Testis (tissue), 3 donors: ENCODE results near the gene SH3PXD2B. TPM values are rescaled to one million over a fixed set of nuclear protein-coding genes. Genes with fewer than 3 reads are reported as not detected.

Experiments used
- DNase-seq: peaks from one replicate; pipeline ENCODE4 v3.0.0-alpha.2; 2019
- H3K27ac ChIP-seq, 2 donors: fragments of 200-600 bp; sonication (generic); one replicate each; pipeline ENCODE4 v1.5.1; 2019
- H3K27me3 ChIP-seq: fragments of 200-600 bp; sonication (generic); one replicate; pipeline ENCODE4 v1.5.1; 2019
- H3K36me3 ChIP-seq: fragments of 200-600 bp; sonication (generic); one replicate; pipeline ENCODE4 v1.5.1; 2017; ENCODE audit warnings: low read depth; ENCODE audit errors: missing control alignments
- H3K4me1 ChIP-seq: fragments of 200-600 bp; sonication (generic); one replicate; pipeline ENCODE4 v1.5.1; 2019
- H3K4me3 ChIP-seq, 2 donors: fragments of 200-600 bp; sonication (generic); one replicate each; pipeline ENCODE4 v1.5.1; 2017 to 2019
- H3K9me3 ChIP-seq: fragments of 200-600 bp; sonication (generic); one replicate; pipeline ENCODE4 v1.5.1; 2017
- POLR2A ChIP-seq: fragments of 450-650 bp; IDR thresholded peaks from one replicate; pipeline ENCODE4 v1.6.1; 2017; ENCODE audit warnings: antibody characterized with exemption, mild to moderate bottlenecking, moderate library complexity
- WGBS, 2 donors: methylation state at CpG; one replicate each; pipeline ENCODE4 v1.1.5; 2018; 5-methylcytosine and 5-hydroxymethylcytosine counted together
- intact Hi-C: fragments of 100-400 bp; cut with DNase I; formaldehyde crosslinking; loops from one replicate; pipeline ENCODE4 v1.15.1; 2023; ENCODE audit warnings: low total_unique reads
- polyA plus RNA-seq: library from polyadenylated mRNA; stranded (reverse); fragments of 350-450 nt; fragmentation: Illumina TruSeq; extraction: RNeasy Lipid Tissue Mini Kit (QIAGEN cat#74804); gene quantifications from one replicate; pipeline ENCODE4 v1.2.3, GENCODE V29; 2014; ENCODE audit warnings: low read depth, low replicate concordance; ENCODE audit not compliant: insufficient read depth
- total RNA-seq, 2 donors: library from RNA; depleted of rRNA; stranded (reverse); fragments of >200 nt; gene quantifications; one replicate each; pipeline ENCODE4 v1.2.3, GENCODE V29; 2016
- TF ChIP-seq, protein P1 (sequence below), 3 experiments: fragments of 450-650 bp in 2 of 3; fragments of 200-600 bp in 1 of 3; sonication (generic) in 1 of 3; IDR thresholded peaks; one replicate each; pipeline ENCODE4 v1.5.1; 2016 to 2019; ENCODE audit warnings: antibody characterized with exemption in 3 of 3, mild to moderate bottlenecking in 2 of 3, moderate library complexity in 1 of 3

SH3PXD2B gene
- total and polyA plus RNA-seq, 3 donors from 2014 or later, result 18.3 to 29.4 (median 20.2) TPM

DNA sequence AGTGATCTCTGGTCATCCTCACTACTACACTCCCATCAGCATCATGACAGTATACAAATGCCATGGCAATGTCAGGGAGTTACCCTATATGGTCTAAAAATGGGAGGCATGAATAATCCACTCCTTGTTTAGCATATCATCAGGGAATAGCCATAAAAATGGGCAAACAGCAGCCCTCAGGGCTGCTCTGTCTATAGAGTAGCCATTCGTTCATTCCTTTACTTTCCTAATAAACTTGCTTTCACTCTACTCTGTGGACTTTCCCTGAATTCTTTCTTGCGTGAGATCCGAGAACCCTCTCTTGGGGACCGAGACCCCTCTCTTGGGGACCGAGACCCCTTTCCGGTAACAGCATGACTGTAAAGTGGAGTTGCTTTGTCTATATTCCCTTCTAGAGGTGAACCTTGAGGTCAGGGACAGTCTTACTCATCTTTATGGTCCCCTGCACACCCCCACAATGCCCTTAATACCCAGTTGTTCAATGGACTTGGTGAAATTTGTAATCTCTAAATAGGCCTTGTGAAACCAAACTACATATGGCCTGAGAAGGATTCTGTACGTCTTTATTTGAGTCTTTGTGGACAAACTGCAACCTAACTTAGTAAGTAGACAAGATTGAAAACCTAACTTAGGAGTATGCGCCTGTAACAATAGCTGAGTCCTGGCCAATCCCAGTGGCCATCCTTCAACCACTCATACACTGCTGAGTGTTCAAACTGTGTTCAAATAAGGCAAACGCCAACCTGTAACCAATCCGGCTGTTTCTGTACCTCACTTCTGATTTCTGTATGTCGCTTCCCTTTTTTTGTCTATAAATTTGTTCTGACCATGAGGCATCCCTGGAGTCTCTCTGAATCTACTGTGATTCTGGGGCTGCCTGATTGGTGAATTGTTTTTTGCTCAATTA lies 138.5 kb downstream of the SH3PXD2B start:
- TF ChIP-seq, protein P1, sequence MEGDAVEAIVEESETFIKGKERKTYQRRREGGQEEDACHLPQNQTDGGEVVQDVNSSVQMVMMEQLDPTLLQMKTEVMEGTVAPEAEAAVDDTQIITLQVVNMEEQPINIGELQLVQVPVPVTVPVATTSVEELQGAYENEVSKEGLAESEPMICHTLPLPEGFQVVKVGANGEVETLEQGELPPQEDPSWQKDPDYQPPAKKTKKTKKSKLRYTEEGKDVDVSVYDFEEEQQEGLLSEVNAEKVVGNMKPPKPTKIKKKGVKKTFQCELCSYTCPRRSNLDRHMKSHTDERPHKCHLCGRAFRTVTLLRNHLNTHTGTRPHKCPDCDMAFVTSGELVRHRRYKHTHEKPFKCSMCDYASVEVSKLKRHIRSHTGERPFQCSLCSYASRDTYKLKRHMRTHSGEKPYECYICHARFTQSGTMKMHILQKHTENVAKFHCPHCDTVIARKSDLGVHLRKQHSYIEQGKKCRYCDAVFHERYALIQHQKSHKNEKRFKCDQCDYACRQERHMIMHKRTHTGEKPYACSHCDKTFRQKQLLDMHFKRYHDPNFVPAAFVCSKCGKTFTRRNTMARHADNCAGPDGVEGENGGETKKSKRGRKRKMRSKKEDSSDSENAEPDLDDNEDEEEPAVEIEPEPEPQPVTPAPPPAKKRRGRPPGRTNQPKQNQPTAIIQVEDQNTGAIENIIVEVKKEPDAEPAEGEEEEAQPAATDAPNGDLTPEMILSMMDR (IDR thresholded peaks at IDR 0.05), result no peak
- no peak for TF ChIP-seq POLR2A
- intact Hi-C loops, result no loop called here
- DNase-seq, result no peak

DNA sequence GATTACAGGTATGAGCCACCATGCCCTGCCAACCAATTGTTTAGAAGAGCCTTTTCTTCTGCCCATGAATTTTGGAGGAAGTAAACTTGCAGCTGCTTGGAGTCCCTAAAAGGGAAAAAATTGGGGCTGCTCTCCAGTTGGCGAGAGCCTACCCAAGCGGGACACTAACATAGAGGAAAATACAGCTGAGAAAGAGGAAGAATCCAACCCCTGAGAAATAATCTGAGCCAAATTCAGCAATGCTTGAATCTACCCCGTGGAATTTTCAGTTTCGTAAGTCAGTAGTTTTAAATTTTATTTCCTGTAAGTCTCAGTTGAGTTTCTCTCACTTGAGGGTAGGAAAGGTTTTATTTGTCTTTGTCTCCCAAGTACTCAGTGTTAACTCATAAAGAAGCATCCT lies 140.4 kb downstream of the SH3PXD2B start:
- TF ChIP-seq POLR2A, result no peak
- TF ChIP-seq, protein P1 (IDR thresholded peaks at IDR 0.05), result no peak
- Histone ChIP-seq H3K27me3 (no peaks in the 10 kb centered on the region), H3K4me3 (no peak overlapping the region), H3K4me1 (no peaks in the 10 kb centered on the region), H3K27ac (no peak overlapping the region), H3K9me3 (no peaks in the 10 kb centered on the region), H3K36me3 (no peaks in the 10 kb centered on the region)
- no peak for DNase-seq
- intact Hi-C loops, result no loop called here
- WGBS, 2 donors, result 86 to 93% methylated on average over 4 of the region's 4 CpGs

More for the DNA sequence above, 138.5 kb downstream of the SH3PXD2B start:
- WGBS, 2 donors, result 89 to 90% methylated on average over 11 of the region's 11 CpGs
- Histone ChIP-seq H3K27ac (no peak overlapping the region), H3K4me1 (no peaks in the 10 kb centered on the region), H3K9me3 (no peaks in the 10 kb centered on the region), H3K27me3 (no peaks in the 10 kb centered on the region), H3K36me3 (no peaks in the 10 kb centered on the region), H3K4me3 (no peak overlapping the region)

DNA sequence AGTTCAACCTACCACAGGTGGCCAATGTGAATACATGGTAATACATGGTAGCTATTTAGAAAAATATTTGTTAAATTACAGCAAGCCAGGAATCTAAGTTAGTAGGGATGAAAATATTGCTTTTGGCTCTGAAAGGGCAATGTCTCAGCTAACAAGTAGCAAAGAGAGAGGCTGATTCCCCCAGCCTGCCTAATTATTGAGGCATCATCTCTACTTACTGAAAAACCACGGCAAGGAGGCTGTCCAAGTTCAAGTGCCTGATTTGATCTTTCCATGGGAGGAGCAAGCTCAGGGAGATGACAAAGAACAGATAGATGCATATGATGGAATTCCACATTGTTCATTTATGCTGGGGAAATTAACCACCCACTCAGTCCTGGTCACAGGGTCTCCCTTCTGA lies 142.0 kb downstream of the SH3PXD2B start:
- Histone ChIP-seq H3K27me3 (no peaks in the 10 kb centered on the region), H3K9me3 (no peaks in the 10 kb centered on the region), H3K4me1 (no peaks in the 10 kb centered on the region), H3K4me3 (no peak overlapping the region), H3K36me3 (no peaks in the 10 kb centered on the region), H3K27ac (no peak overlapping the region)
- DNase-seq, result no peak
- TF ChIP-seq, protein P1 (IDR thresholded peaks at IDR 0.05), result no peak
- TF ChIP-seq POLR2A, result no peak
- 66 to 67% methylated on average over 1 of the region's 1 CpG for WGBS, 2 donors
- intact Hi-C loops, result no loop called here

DNA sequence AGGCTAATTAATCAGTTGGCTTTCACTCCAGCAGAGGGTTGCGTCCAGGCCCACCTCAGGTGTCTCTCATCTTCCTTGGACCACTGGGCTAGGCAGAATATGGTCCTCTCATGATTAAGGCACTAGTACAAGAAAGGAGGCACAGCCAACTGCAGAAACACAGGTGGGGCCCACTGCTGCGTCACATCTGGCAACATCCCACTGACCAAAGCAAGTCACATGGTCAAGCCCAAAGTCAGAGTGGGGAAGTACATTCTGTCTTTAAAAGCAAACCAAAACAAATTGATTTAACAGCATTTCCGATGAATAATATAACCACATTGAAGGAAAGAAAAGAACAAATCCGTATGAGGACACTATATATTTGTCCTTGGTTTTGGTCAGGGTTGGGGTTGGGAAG lies 142.7 kb downstream of the SH3PXD2B start:
- no peak for TF ChIP-seq POLR2A
- TF ChIP-seq, protein P1 (IDR thresholded peaks at IDR 0.05), result no peak
- H3K4me3 ChIP-seq, result no peak overlapping the region
- peak; percentile 49 for DNase-seq
- H3K27me3 ChIP-seq, result no peaks in the 10 kb centered on the region
- no peaks in the 10 kb centered on the region for H3K36me3 ChIP-seq
- WGBS, 2 donors, result 67 to 76% methylated on average over 4 of the region's 4 CpGs
- intact Hi-C loops, result no loop called here
- no peak overlapping the region for H3K27ac ChIP-seq
- H3K4me1 ChIP-seq, result no peaks in the 10 kb centered on the region
- H3K9me3 ChIP-seq, result no peaks in the 10 kb centered on the region
